Stimulated activated CD8-positive, alpha-beta memory T cell treated with anti-CD3 and anti-CD28 coated beads, Interleukin-15, amount 100 ng/mL, for 24 hours (primary cell): ENCODE measurements around the gene PPM1H.
"Not testable (repeated sequence)": the region's sequence is repeated elsewhere in the genome, so short reads cannot be mapped to it uniquely, and the experiment has no call there.

Experiments
- DNase-seq: peaks from one replicate; pipeline ENCODE4 v3.0.0-alpha.2; 2020; ENCODE audit warnings: low read depth

The PPM1H gene

DNA sequence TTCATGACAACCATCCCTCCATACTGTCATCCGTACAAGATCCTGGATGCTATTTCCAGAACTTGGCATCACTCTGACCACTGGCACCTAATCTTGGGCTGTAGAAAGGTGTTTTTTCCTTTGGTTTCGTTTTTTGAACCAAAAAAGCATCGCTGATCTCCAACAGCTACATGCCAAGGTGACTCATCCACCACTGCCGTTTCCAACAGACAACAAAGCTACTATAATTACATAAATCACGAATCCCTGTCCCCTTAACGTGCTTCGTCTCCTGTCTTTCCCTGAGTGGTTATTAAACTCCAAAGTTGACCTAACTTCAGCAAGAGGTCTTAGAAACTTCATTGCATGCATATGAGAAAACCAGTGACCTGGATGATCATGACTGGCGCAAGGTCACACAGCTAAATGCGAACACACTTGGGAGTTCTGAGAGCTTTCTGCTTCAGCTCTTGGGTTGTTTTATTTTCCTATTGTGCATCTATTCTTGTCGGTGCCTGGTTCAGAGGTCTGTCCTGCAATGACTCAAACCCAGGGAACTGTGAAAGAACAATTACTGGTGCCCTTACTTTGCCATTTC is 99.9 kb downstream of the PPM1H start:
- DNase-seq, result no peak

DNA sequence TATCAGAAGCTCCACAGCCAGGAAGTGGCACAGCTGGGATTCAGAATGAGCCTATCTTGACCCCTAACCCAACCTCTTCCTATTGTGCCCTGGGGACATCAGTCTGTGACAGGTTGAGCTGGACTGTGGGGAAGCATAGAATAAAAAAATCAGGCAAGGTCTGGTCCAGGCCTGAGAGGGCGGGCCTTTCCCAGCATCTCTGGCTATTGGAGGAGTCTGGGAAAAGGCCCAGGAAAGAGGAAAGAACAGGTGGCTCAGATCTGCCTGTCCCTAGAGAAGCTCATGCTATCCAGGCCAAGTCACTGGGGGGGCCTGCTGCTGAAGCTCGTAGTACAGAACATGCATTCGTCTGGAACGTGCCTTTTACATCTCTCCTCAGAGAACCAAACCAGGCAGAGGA is 100.5 kb downstream of the PPM1H start:
- no peak for DNase-seq

DNA sequence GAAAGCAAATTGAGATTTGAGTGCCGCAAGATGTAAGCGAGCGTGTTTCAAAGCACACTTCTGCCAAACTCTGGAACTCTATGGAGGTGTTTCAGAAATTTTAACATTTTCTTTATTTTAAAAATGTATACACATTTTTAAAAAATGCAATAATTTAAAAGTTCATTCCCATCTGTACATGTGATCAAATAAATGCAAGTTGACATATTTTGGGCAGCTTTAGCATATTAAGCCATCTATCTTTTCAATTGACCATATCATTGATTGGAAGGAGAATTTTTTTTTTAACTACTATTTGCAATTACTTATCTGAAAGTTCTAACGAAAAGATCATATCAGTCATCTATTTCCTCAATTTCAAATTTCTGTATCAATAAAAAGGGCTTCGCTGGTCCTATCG is 101.3 kb downstream of the PPM1H start:
- DNase-seq, result no peak

DNA sequence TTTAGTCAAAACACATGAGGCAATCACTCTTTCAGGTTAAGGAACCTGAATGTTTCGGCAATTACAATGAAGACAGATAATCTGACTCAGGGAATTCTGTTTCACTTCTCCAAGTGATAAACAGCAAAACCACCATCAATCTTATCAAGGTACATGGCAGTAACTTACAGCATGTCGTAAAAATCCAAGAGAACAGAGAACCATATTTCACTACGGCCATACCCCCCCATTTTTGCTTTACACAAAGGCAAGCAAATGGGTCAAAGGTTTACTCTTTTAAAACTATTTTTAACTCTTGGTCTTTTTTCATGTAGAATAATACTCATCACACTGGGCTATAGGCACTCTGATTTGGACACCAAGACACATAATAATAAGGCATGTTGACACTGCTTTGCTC is 102.4 kb downstream of the PPM1H start:
- no peak for DNase-seq

DNA sequence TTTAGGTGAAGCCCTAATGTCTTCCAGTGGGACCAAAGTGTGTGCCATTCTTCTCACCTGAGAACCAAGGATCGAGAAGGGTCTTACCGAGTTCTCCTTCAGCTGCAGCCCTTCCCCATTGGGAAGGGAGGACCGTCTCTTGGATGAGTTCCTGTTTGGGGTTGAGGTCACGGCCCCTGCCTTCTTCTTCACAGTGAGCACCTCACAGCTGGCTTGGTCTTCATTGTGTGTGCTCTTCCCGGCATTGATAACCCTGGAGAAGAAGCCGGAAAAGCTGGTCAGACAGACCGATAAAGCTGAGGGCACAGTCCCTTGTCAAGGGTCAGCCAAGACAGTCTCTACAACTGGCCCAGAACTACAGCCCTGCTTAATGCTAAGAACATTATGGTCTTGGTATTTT is 102.9 kb downstream of the PPM1H start:
- no peak for DNase-seq

DNA sequence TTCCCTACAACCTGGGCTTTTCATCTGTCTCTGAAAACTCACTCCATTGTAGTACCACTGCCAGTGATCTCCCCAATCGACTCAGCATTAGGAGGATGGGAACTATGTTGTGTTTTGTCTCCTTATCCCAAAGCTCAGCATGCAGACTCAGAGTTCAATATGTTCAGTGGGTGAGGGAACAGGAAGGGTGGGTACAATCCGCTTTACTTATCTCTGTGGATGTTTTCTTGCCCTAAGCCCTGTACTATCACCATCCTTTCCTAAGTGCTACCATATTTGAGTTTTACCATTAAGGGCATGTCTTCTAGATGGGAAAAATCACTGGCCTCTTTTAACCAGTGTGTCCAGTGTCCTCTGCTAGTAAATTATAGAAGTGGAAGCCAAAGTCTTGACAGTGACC is 107.1 kb downstream of the PPM1H start:
- no peak for DNase-seq

DNA sequence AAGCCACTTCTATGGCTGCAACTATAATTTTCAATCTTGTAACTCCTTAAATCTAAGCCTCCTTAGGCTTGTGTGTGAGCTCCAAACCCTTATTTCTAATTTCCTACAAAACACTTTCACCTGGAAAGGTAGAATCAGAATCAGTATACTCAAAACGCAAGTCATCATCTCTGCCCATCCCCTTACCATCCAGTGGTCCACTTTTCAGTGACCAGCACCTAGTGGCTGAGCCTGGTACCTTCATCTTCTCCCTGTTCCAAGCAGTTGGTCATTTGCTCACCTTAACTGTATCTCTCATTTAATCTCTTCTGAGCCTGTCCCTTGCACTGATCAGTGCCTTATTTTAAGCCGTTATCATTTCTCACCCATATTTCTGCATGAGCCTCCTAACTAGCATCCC is 107.9 kb downstream of the PPM1H start:
- DNase-seq, result no peak

DNA sequence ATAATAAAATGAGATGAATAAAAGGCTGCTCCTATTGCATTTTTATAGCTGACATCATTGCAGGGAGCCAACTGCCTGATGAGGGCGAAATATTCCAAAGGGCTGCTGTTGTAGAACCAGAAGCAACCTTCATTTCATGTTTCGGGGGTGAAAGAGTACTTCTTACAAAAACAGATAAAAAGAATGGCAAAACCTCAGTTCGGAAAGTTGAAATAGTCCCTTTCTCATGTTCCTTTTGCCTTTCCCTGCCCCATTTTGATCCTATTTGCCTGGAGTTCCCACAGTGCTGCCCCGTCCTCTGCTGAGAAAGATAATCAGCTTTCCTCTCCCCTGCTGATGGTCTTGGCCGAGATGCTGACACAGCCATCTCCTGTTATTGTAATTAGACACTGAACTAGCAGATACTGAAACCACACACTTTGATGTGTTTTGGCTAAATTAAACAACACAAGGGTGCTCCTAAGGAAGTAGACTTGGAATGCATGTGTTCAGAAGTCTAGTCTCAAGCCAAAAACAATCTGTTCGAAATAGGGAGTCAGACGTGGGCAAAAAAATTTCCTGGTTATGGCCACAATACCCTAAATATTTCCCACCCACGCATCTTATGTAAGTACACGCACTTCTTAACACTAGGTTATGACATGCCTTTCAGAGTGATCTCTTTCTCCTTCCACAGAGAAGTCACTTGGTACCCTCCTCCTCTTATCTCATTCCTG is 117.2 kb downstream of the PPM1H start:
- DNase-seq, result no peak

DNA sequence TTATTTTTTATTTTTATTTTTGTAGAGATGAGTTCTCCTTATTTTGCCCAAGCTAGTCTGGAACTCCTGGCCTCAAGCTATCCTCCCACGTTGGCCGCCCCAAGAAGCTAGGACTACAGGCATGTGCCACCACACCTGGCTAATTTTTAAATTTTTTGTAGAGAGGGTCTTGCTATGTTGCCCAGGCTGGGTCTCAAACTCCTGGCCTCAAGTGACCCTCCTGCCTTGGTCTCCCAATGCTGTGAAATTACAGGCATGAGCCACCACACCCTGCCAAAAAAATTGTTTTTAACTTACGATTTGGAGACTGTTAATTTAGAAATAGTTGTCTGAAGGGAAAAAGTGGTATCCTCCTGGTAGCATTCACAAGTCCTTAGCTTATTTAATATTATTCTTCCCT is 120.7 kb downstream of the PPM1H start:
- DNase-seq, result no peak

DNA sequence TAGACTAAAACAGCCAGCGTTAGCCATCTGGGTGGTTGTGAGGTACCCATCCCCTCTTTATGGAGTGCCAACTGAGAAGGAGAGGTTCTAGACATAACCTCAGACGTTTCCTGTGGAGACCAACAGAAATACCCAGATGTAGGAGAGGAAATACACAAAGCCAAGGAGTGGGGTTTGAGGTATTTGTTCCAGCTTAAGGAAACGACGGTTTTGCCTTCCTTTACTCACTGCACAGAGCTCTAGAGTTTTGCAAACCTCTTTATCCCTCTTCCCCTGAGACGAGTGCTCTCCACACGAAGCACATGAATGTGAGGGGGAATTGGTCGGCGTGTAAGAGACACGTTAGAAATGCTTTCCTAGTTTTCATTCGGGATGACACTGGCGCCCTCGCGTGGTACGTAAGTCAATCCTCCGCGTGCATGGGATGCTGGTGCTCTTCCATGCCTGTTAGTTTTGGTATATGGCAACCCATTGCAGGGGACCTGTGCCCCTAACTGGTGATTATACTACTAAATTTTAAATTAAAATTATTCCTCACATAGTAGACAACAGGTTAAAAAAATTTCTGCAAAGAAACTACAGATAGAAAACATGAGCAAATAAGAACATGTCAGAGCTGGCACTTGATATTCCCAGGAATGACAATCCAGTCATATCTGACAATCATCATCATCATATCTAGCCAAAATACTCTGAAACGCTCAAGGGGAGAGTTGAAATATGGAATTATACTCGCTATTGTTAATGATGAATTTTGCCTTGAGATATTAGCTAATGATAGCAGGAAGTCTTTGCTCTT is 121.7 kb downstream of the PPM1H start:
- DNase-seq, result no peak

DNA sequence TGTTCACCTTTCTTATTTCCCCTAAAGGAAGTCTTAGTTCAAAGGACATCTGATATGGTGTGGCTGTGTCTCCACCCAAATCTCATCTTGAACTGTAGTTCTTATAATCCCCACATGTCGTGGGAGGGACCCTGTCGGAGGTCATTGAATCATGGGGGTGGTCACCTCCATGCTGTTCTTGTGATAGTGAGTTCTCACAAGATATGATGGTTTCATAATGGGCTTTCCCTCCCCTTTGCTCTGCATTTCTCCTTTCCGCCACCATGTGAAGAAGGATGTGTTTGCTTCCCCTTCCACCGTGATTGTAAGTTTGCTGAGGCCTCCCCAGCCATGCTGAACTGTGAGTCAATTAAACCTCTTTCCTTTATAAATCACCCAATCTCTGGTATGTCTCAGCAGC is 123.5 kb downstream of the PPM1H start:
- DNase-seq, result not testable (repeated sequence)

DNA sequence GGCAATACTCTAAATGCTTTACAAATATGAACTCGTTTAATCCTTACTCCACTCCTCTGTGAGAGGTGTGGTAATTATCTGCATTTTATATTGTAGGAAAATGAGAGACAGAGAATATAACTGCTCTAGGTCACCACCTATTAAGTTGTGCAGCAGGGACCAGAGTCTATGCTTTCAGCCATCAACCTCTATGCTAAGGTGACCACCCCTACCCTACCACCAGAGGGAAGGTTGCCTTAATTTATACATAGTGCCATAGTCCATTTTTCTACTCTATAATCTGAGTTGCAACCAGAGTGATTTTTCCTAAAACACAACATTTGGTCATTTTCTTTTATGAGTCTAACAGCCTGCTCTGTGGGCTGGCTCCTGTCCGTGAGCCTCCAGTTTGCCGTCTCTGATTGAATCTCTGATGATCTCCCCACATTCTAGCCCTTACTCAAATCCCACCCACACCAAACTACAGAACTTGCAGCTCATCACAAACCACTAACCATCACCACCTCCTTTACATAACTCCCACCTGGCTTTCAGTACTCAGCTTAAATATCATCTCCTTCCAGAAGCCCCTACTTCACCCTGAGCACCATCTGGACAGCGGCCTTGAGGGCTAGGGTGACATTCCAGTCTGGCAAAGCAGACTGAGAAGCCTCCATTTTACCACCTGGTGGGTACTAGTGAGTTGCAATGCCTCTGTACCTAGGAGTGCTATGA is 126.6 kb downstream of the PPM1H start:
- DNase-seq, result no peak

DNA sequence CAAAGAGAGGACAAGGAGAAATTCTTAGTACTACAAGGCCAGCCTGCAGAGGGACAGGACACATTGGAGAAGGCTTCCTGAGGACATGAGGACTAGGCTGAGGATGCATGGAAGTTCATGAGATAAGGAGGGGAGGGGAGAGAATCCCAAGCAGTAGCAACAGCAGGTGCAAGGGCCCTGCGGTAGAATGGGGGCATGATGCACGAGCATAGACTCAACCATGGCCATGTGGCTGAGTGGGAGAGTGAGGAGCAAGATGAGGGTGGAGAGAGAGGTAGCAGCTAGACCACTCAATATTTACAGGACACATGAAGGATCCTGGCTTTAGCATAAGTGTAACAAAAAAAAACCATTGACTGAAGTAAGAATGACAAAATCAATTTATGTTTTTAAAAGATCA is 128.1 kb downstream of the PPM1H start:
- DNase-seq, result no peak

DNA sequence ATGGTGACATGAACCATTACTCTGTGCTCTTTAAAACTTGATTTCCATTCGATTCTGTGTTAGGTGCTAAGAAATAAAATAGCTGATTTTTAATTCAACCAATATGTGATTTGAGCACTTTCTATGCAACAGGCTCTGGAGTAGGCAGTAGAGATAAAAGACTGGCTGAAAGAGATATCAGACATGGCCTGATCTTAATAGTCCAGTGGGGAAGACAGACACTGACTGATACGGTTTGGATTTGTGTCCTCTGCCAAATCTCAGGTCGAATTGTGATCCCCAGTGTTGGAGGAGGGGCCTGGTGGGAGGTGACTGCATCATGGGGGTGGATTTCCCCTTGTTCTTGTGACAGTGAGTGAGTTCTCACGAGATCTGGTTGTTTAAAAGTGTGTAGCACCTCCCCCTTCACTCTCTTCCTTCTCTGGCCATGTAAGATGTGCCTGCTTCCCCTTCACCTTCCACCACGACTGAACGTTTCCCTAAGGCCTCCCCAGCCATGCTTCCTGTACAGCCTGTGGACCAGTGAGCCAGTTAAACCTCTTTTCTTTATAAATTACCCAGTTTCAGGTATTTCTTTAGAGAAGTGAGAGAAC is 128.6 kb downstream of the PPM1H start:
- no peak for DNase-seq

DNA sequence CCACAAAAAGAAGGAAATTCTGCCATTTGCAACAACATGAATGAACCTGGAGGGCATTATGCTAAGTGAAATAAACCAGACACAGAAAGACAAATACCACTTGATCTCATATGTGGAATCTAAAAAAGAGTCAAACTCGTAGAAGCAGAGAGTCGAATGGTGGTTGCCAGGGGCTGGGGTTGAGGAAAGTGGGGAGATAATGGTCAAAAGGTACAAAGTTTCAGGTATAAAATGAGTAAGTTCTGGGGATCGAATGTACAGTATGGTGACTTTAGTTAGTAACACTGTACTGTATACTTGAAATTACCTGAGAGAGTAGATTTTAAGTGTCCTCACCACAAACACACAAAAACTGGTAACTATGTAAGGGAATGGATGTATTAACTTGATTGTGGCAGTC is 129.4 kb downstream of the PPM1H start:
- no peak for DNase-seq

DNA sequence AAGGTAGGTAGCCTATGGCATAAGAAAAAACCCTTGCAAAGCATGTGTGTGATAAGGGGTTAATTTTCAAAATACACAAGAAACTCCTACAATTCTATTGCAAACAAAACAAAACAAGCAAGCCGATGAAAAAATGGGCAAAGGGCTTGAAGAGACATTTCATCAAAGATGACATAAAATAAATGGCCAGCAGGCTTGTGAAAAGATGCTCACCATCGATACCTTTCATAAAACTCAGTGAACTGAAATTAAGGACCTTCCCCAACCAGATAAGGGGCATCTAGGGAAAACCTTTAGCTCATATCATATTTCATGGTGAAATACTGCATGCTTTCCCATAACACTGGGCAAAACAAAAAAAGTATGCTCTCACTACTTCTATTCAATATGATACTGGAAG is 131.2 kb downstream of the PPM1H start:
- DNase-seq, result no peak

DNA sequence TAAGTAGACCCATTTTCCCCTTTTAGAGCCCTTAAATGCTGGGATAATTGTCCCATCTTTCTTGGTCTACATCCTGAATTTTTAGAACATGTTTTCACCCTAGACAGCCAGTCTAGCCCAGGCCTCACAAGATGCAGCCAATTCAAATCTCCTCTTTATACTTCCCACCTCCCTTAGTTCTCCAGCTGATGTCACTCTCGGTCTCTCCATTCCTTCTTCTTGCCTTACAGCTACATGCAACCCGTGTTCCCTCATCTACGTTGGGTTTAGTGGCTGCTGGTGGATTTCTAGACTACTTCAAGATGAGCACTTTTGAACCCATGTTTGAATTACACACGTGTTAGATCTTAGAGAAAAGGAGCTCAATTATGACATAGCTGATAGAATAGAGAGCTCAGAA is 132.0 kb downstream of the PPM1H start:
- DNase-seq, result no peak

DNA sequence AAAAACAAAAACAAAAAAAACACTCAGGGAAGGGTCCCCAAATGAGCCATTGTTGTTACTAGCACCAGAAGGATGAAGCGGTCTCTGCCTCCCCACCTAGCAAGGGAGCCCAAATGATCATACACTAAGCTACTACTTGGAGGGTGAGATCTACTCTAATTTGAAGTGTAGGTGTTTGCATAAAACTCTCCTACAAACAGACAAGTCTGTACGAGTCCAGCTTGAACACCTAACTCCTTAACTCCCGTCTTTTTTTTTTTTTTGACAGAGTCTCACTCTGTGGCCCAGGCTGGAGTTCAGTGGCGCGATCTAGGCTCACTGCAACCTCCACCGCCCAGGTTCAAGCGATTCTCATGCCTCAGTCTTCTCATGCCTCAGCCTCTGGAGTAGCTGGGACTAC is 132.6 kb downstream of the PPM1H start:
- DNase-seq, result no peak

DNA sequence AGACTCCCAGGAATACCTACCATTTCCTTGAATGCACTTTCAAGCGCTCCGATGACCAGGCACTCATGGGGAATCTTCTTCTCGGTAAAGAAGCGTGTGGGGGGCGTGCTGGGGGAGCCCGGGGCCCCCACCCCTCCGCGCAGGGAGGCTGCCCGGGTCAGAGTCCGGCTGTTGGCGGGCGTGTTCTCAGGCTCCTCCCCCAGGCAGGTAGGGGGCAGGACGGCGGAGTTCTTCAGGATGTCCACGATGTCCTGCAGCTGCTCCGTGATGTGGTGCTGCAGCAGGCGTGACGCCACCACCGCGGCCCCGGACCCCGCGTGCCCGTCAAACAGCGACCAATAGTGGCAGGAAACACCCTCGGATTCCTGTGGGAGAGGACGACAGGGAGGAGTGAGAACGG is 133.2 kb downstream of the PPM1H start:
- no peak for DNase-seq

DNA sequence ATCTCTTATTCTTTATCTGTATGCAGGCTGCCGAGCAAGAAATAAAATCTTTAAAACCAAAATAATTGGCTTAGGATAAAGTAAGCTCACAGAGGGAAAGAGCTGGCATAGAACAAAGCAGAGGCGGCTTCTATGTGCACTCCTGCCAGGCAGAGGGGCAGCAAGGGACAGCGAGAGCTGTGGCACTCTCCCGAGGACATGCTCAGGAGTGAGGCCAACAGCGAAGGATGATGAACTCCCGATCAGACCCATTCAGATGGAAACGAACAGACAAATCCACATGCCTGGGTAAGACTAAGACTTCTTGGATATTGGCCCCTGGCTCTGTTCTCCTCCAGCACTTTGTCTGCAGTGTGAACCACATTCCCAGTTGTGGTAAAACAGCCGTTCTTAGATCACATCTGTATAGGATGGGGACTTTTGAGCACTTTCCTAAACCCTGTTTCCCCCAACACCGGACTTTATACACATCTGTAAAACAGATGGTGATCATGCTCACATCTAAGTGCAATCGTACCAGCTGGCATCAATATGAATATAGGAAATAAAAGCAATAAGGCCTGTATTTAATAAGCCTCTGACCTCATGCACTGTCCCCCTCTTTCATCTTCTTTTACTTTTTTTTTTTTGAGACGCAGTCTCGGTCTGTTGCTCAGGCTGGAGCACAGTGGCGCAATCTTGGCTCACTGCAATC is 134.1 kb downstream of the PPM1H start:
- no peak for DNase-seq

DNA sequence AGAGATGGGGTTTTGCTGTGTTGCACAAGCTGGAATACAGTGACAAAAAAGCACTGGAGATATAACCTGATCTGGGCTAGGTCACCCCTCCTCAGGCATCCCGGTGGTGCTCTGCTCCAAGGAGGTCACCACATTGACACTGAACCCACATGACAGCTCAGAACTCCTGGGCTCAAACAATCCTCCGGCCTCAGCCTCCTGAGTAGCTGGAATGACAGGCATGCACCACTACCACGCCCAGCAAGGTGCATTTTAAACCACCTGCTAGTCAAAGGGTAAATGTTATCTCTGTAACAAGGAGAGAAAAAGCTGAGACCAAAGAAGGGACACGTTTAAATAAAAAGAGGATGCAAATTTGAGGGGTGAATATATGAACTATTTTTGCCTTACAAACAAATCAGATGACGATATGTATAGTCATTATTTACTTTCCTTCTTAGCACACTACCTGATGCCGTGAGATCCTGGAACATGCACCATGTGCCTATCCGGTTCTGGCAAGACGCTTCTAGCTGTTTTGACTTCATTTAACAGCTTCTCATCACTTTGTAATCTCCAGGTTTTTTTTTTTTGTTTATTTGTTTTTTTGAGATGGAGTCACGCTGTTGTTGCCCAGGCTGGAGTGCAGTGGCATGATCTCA is 135.1 kb downstream of the PPM1H start:
- no peak for DNase-seq
